PC-9 (cell line): ENCODE results near the gene GPR68. TPM values are rescaled to one million over a fixed set of nuclear protein-coding genes. Genes with fewer than 3 reads are reported as not detected.

Experiments used
- BruUV-seq: library from RNA; stranded (reverse); fragments of 400-500 nt; replicated peaks from 2 replicates; lab custom pipeline; 2021; lab: Mats Ljungman, UMichigan
- CTCF ChIA-PET: fragments of 300-600 bp; sonication (Branson Sonifier 250); formaldehyde crosslinking; loops from one replicate; lab custom pipeline; 2022; ENCODE audit warnings: antibody characterized with exemption; lab: Charles Lee
- POLR2A ChIA-PET: fragments of 300-600 bp; sonication (Branson Sonifier 250); formaldehyde crosslinking; loops from one replicate; lab custom pipeline; 2022; ENCODE audit warnings: antibody characterized with exemption; ENCODE audit not compliant: unreplicated experiment; lab: Charles Lee
- DNase-seq, 2 experiments: peaks; one replicate each; pipeline versions ENCODE4 v3.0.0 to v3.0.0-alpha.2; 2015 to 2022; ENCODE audit warnings: mixed read lengths in 1 of 2
- H2AFZ ChIP-seq: fragments of 200-600 bp; sonication (generic); 2 replicates; pipeline ENCODE4 v1.8.1; 2017; ENCODE audit warnings: antibody characterized with exemption
- H3F3A ChIP-seq: fragments of 200-600 bp; sonication (generic); 2 replicates; pipeline ENCODE4 v1.8.1; 2017; ENCODE audit warnings: antibody characterized with exemption, mild to moderate bottlenecking, low read depth; ENCODE audit not compliant: insufficient read depth
- H3K27ac ChIP-seq: fragments of 200-600 bp; sonication (generic); 2 replicates; pipeline ENCODE4 v1.6.1; 2016; ENCODE audit warnings: mixed run types
- H3K27me3 ChIP-seq: fragments of 200-600 bp; sonication (generic); 2 replicates; pipeline ENCODE4 v1.6.1; 2016; ENCODE audit warnings: low read depth, mixed run types; ENCODE audit not compliant: insufficient read depth
- H3K36me3 ChIP-seq: fragments of 200-600 bp; sonication (generic); 2 replicates; pipeline ENCODE4 v1.6.1; 2016; ENCODE audit warnings: low read depth, mixed run types
- H3K4me1 ChIP-seq: fragments of 200-600 bp; sonication (generic); replicated peaks from 2 replicates; pipeline ENCODE4 v1.6.1; 2016; ENCODE audit warnings: mixed run types; ENCODE audit not compliant: insufficient read depth
- H3K4me2 ChIP-seq: fragments of 200-600 bp; sonication (generic); 2 replicates; pipeline ENCODE4 v1.6.1; 2017; ENCODE audit warnings: mixed run types
- H3K4me3 ChIP-seq: fragments of 200-600 bp; sonication (generic); 2 replicates; pipeline ENCODE4 v1.6.1; 2016; ENCODE audit warnings: mixed run types
- H3K79me2 ChIP-seq: fragments of 200-600 bp; sonication (generic); 2 replicates; pipeline ENCODE4 v1.6.1; 2017; ENCODE audit warnings: low read depth, mixed run types
- H3K9me2 ChIP-seq: fragments of 200-600 bp; sonication (generic); 2 replicates; pipeline ENCODE4 v1.8.1; 2017; ENCODE audit warnings: mild to moderate bottlenecking; ENCODE audit not compliant: insufficient read depth
- H3K9me3 ChIP-seq: fragments of 200-600 bp; sonication (generic); 2 replicates; pipeline ENCODE4 v1.8.1; 2016; ENCODE audit warnings: low read depth; ENCODE audit not compliant: insufficient read depth
- H4K20me1 ChIP-seq: fragments of 200-600 bp; sonication (generic); 2 replicates; pipeline ENCODE4 v1.8.1; 2017; ENCODE audit not compliant: insufficient read depth
- EZH2 ChIP-seq: fragments of 200-600 bp; sonication (generic); IDR thresholded peaks from 2 replicates; pipeline ENCODE4 v1.8.0; 2017; ENCODE audit warnings: antibody characterized with exemption, low read depth
- intact Hi-C: fragments of 100-400 bp; cut with micrococcal nuclease; formaldehyde crosslinking; loops from one replicate; pipeline ENCODE4 v1.10.0; 2022; ENCODE audit not compliant: unreplicated experiment
- total RNA-seq: library from RNA; stranded (reverse); gene quantifications from 2 replicates; pipeline ENCODE4 v1.2.3, GENCODE V29; 2021
- TF ChIP-seq, protein P1 (sequence below): fragments of 200-600 bp; sonication (generic); conservative IDR thresholded peaks from 2 replicates; pipeline ENCODE4 v1.6.1; 2017; ENCODE audit warnings: mixed run types, antibody characterized with exemption, mild to moderate bottlenecking, moderate library complexity

Gene GPR68
- total RNA-seq, 1 experiment from 2014 or later: not detected

DNA sequence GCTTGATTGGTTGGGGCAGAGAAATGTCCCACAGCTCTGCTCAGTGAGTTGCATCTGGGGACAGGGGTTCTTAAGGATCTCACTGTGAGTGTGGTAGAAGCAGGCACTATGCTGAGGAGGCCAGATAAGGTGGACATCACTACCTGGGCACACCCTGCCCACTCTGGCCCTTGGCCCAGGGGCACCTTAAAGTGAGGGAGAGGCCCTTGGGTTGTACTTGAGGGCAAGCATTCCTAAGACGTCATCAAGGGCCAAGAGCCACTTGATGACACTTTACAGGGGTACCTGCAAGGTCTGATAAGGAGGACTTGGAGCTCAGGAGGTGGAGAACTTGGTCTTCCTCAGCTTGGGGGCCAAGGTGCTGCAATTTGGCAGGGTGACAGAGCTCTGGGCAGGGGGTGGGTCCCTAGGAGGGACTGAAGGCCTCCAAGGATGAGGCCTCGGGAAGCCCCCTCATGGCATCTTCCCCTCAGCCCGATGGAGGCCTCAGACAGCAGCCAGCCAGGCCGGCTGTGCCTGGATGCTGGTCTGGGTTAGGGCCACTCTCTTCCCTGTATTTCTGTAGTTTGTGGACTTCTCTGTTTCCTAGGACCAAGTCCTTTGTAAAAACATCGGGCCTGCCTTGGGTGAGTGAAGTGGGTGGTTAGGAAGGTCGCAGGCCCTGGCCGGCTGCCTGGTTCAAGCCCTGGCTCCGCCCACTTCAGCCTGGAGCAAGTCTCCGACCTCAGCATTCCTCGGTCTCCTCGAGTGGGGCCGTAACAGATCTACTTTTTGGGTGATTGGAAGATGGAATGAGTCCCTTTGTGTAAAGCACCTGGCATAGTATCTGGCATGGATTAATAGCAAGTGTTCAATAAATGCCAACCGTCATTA, 24.8 kb downstream of the GPR68 start:
- H3F3A ChIP-seq: no peaks in the 10 kb centered on the region
- no peaks in the 10 kb centered on the region for H3K27me3 ChIP-seq
- H3K79me2 ChIP-seq: no peaks in the 10 kb centered on the region
- H2AFZ ChIP-seq: no peak overlapping the region
- H4K20me1 ChIP-seq: no peaks in the 10 kb centered on the region
- intact Hi-C loops: no loop called here
- H3K4me3 ChIP-seq: no peak overlapping the region
- H3K36me3 ChIP-seq: no peaks in the 10 kb centered on the region
- H3K4me1 ChIP-seq: no peaks in the 10 kb centered on the region
- H3K9me3 ChIP-seq: no peaks in the 10 kb centered on the region
- BruUV-seq: no TSS peak
- H3K27ac ChIP-seq: no peak overlapping the region
- ChIA-PET POLR2A (no interaction called here), CTCF (no interaction called here)
- no peaks in the 10 kb centered on the region for H3K9me2 ChIP-seq
- TF ChIP-seq EZH2: no peak
- TF ChIP-seq, protein P1, sequence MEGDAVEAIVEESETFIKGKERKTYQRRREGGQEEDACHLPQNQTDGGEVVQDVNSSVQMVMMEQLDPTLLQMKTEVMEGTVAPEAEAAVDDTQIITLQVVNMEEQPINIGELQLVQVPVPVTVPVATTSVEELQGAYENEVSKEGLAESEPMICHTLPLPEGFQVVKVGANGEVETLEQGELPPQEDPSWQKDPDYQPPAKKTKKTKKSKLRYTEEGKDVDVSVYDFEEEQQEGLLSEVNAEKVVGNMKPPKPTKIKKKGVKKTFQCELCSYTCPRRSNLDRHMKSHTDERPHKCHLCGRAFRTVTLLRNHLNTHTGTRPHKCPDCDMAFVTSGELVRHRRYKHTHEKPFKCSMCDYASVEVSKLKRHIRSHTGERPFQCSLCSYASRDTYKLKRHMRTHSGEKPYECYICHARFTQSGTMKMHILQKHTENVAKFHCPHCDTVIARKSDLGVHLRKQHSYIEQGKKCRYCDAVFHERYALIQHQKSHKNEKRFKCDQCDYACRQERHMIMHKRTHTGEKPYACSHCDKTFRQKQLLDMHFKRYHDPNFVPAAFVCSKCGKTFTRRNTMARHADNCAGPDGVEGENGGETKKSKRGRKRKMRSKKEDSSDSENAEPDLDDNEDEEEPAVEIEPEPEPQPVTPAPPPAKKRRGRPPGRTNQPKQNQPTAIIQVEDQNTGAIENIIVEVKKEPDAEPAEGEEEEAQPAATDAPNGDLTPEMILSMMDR: no peak
- DNase-seq: no peak
- no peak overlapping the region for H3K4me2 ChIP-seq

DNA sequence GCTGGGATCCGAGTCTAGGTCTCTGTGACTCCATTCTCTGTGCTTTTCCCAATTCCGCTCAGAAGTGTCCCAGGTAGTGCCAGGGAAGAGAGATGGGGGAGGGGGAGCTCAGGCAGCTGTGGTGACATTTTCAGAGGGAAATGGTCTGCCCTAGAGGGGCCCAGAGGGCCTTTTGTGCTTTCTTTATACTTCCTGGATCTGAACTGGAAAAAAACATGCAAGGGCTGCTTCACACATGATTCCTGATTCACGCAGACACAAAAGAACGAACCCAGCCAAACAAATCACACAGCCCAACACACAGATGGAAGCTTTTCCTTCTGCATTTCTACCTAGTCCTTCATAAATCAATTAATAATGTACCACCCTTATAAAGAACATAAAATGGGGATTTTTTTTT, 26.5 kb downstream of the GPR68 start:
- no peak overlapping the region for H3K4me2 ChIP-seq
- H4K20me1 ChIP-seq: no peaks in the 10 kb centered on the region
- no peak overlapping the region for H2AFZ ChIP-seq
- H3K4me1 ChIP-seq: no peaks in the 10 kb centered on the region
- intact Hi-C loops: no loop called here
- no peak for DNase-seq
- no peaks in the 10 kb centered on the region for H3K27me3 ChIP-seq
- H3F3A ChIP-seq: no peaks in the 10 kb centered on the region
- no peaks in the 10 kb centered on the region for H3K79me2 ChIP-seq
- CTCF ChIA-PET: no interaction called here
- no peak for TF ChIP-seq EZH2
- TF ChIP-seq, protein P1: no peak
- no peaks in the 10 kb centered on the region for H3K36me3 ChIP-seq
- H3K9me2 ChIP-seq: no peaks in the 10 kb centered on the region
- no peaks in the 10 kb centered on the region for H3K9me3 ChIP-seq
- no TSS peak for BruUV-seq
- no peak overlapping the region for H3K27ac ChIP-seq
- H3K4me3 ChIP-seq: no peak overlapping the region
- POLR2A ChIA-PET: no interaction called here

DNA sequence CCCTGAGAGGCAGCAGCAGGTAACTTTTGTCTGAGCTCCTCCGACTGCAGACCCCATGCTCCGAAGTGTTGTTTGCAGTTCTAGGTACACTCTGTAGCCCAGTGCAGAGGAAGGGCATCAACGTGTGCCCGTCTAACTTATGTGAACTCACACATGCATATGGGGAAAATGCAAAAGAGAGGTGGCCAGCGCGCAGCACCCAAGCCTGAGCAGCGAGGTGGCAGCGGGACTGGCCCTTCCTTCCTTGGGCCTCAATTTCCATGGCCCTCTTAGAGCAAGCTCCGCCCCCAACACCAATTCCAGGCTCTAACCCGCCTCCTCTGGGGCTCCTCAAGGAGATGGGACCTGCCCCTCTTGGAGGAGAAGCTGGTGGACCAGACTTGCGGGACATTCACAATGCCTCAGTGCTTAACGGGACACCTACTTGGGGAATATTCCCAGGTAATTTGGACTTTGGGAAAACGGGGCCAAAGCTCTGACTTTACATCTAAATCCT, 27.7 kb downstream of the GPR68 start:
- no TSS peak for BruUV-seq
- POLR2A ChIA-PET: no interaction called here

More for the DNA sequence above, 27.7 kb downstream of the GPR68 start:
- H3K9me2 ChIP-seq: no peaks in the 10 kb centered on the region
- CTCF ChIA-PET: no interaction called here
- H3K27ac ChIP-seq: no peak overlapping the region
- no peaks in the 10 kb centered on the region for H3K9me3 ChIP-seq
- no peaks in the 10 kb centered on the region for H3F3A ChIP-seq
- H3K36me3 ChIP-seq: no peaks in the 10 kb centered on the region
- H3K27me3 ChIP-seq: no peaks in the 10 kb centered on the region
- H2AFZ ChIP-seq: no peak overlapping the region
- H3K4me1 ChIP-seq: no peaks in the 10 kb centered on the region
- no peaks in the 10 kb centered on the region for H3K79me2 ChIP-seq
- H3K4me3 ChIP-seq: no peak overlapping the region
- TF ChIP-seq, protein P1: no peak
- TF ChIP-seq EZH2: no peak
- DNase-seq: no peak
- intact Hi-C loops: no loop called here
- H4K20me1 ChIP-seq: no peaks in the 10 kb centered on the region
- no peak overlapping the region for H3K4me2 ChIP-seq
